ENCODE measurements around the gene SLC25A4.

DNA sequence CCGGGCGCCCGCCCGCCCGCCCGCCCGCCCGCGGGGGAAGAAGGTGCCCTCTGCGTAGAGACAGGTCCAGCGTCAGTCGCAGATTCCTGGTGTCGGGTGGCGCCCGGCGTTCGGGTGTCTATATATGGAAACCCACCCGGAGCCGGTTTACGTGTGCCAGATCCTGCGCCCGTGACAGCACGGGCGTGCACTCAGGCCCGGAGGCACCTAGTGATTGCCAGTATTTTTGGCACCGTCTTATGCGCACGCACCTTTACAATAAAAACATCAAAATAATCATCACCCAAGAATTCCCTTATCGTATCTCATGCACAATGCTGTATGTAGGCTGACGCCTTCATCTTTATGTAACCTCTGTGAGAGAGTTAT lies 519 bp downstream of the SLC25A4 start:
- TF ChIP-seq, protein P1, sequence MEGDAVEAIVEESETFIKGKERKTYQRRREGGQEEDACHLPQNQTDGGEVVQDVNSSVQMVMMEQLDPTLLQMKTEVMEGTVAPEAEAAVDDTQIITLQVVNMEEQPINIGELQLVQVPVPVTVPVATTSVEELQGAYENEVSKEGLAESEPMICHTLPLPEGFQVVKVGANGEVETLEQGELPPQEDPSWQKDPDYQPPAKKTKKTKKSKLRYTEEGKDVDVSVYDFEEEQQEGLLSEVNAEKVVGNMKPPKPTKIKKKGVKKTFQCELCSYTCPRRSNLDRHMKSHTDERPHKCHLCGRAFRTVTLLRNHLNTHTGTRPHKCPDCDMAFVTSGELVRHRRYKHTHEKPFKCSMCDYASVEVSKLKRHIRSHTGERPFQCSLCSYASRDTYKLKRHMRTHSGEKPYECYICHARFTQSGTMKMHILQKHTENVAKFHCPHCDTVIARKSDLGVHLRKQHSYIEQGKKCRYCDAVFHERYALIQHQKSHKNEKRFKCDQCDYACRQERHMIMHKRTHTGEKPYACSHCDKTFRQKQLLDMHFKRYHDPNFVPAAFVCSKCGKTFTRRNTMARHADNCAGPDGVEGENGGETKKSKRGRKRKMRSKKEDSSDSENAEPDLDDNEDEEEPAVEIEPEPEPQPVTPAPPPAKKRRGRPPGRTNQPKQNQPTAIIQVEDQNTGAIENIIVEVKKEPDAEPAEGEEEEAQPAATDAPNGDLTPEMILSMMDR (IDR thresholded peaks at IDR 0.05): no peak
- TF ChIP-seq POLR2AphosphoS5 (IDR thresholded peaks at IDR 0.05): no peak
